Chondrocyte (in vitro differentiated cells): ENCODE results near the gene FAM200C. TPM values are rescaled to one million over a fixed set of nuclear protein-coding genes. Genes with fewer than 3 reads are reported as not detected.

Experiments
- DNase-seq: peaks from one replicate; pipeline ENCODE4 v3.0.0; 2021; ENCODE audit warnings: mixed read lengths, low spot score
- H3K27ac Mint-ChIP-seq: one replicate; pipeline ENCODE4 v1.8.0; 2021; ENCODE audit warnings: mild to moderate bottlenecking, moderate library complexity, mixed read lengths; ENCODE audit not compliant: unreplicated experiment
- H3K27me3 Mint-ChIP-seq: 2 replicates; pipeline ENCODE4 v1.8.0; 2021; ENCODE audit warnings: low read depth, mixed read lengths
- H3K36me3 Mint-ChIP-seq: 2 replicates; pipeline ENCODE4 v1.8.0; 2021; ENCODE audit warnings: low read depth, mixed read lengths
- H3K4me1 Mint-ChIP-seq: 2 replicates; pipeline ENCODE4 v1.8.0; 2021; ENCODE audit warnings: low read depth, mild to moderate bottlenecking, mixed read lengths
- H3K4me3 Mint-ChIP-seq: one replicate; pipeline ENCODE4 v1.8.0; 2021; ENCODE audit warnings: mild to moderate bottlenecking, moderate library complexity, mixed read lengths; ENCODE audit not compliant: unreplicated experiment
- H3K9me3 Mint-ChIP-seq: 2 replicates; pipeline ENCODE4 v1.8.0; 2021; ENCODE audit warnings: low read depth, mixed read lengths
- CTCF ChIP-seq: fragments of 200-600 bp; sonication (generic); IDR thresholded peaks from 2 replicates; pipeline ENCODE4 v1.5.0; 2021; ENCODE audit warnings: antibody characterized with exemption, mild to moderate bottlenecking, moderate library complexity
- total RNA-seq: library from RNA; stranded (reverse); gene quantifications from 3 replicates; pipeline ENCODE4 v1.2.1, GENCODE V29; 2021

Gene FAM200C
- total RNA-seq, 1 donor from 2014 or later, result 4.1 TPM

DNA sequence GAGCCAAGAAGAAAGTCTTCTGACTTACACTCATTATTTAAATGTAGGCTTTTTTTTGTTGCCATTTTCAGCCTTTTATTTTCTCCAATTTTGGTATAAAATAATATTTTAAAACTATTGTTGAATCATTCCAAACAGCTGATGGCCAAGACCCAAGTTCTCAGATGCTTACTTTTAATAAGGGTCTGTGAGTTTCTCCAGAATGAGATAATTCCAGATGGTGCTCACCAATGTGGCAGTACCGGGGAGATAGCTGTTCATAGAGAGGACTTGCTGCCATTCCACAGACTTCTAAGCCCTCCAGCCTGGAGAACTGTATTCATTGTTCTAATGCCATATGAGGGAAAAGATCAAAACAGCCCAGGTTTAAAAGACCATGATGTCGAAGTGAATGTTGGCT is 24.2 kb downstream of the FAM200C start:
- peaks cover 31% of the 10 kb centered on the region for H3K27me3 Mint-ChIP-seq

DNA sequence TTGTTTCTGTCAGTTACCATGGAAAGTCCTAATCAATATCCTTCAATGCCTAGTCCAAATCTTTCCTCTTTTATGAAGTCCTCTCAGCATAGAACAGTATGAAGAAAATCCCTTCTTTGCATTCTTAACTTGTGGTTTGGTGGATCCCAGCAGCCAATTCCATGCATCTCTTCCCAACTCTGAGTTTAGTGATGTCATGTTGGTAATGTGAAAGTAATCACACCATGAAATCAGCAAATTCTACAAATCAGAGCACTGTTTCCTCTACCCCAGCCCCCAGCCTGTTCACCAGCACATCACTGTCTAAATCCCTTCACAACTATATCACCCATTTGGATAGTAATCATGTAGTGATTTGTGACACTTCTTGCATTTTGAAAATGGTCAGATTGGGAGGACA is 24.7 kb downstream of the FAM200C start:
- Mint-ChIP-seq H3K27me3 (peaks cover 33% of the 10 kb centered on the region), H3K36me3 (no peaks in the 10 kb centered on the region), H3K9me3 (no peaks in the 10 kb centered on the region), H3K4me3 (no peak overlapping the region), H3K4me1 (peaks cover 9% of the 10 kb centered on the region), H3K27ac (no peak overlapping the region)
- DNase-seq, result no peak
- no peak for TF ChIP-seq CTCF

More for the DNA sequence above, 24.2 kb downstream of the FAM200C start:
- Mint-ChIP-seq H3K27ac (no peak overlapping the region), H3K4me3 (no peak overlapping the region), H3K36me3 (no peaks in the 10 kb centered on the region), H3K9me3 (no peaks in the 10 kb centered on the region), H3K4me1 (peaks cover 6% of the 10 kb centered on the region)
- no peak for DNase-seq
- no peak for TF ChIP-seq CTCF

- no peak for TF ChIP-seq CTCF
- Mint-ChIP-seq H3K4me3 (no peak overlapping the region), H3K9me3 (peaks cover 9% of the 10 kb centered on the region), H3K36me3 (peaks cover 10% of the 10 kb centered on the region), H3K27me3 (peaks cover 39% of the 10 kb centered on the region), H3K4me1 (peaks cover 10% of the 10 kb centered on the region), H3K27ac (no peak overlapping the region)
- no peak for DNase-seq
Measured at GRCh38 chr5:160371294-160371693, 28.6 kb downstream of the FAM200C start.

DNA sequence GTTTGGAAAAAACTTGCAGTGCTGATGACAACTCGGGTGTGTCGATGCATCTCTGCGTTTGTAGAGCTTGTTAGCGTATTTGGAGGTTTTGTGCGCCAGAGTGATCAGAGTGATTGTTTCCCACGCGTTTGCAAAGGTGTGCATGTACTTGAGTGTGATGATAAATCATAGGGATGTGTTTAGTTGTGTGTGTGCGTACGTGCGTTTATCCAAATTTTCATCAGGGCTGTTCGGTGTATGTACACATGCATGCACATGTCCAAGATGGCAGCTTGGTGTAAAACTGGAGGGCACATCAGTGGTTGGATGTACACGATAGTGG is 29.2 kb downstream of the FAM200C start:
- no peak for TF ChIP-seq CTCF
- Mint-ChIP-seq H3K4me1 (peaks cover 10% of the 10 kb centered on the region), H3K27ac (no peak overlapping the region), H3K4me3 (peak overlapping the region; percentile 69), H3K9me3 (peaks cover 9% of the 10 kb centered on the region), H3K36me3 (peaks cover 10% of the 10 kb centered on the region), H3K27me3 (peaks cover 37% of the 10 kb centered on the region)
- DNase-seq, result no peak

- Mint-ChIP-seq H3K36me3 (peaks cover 10% of the 10 kb centered on the region), H3K27ac (no peak within 1 kb of the TSS), H3K9me3 (peaks cover 9% of the 10 kb centered on the region), H3K4me1 (peaks cover 10% of the 10 kb centered on the region), H3K4me3 (peak within 1 kb of the TSS; percentile 69), H3K27me3 (peaks cover 35% of the 10 kb centered on the region)
- no peak for DNase-seq
- TF ChIP-seq CTCF, result no peak
Measured at GRCh38 chr5:160369990-160370712, 29.7 kb downstream of the FAM200C start, which contains the start of gene C1QTNF2. C1QTNF2 (minus strand) TSS chr5:160370626; CDS start chr5:160355011, 15,615 bp downstream.
